Cardiac septum (tissue), 1 donor: Measurements from ENCODE around the gene TAS2R60. TPM values are rescaled to one million over a fixed set of nuclear protein-coding genes. Genes with fewer than 3 reads are reported as not detected.

Source experiments
- DNase-seq: peaks from one replicate; pipeline ENCODE4 v3.0.0-alpha.2; 2020; ENCODE audit warnings: low spot score
- intact Hi-C: fragments of 100-400 bp; cut with DNase I; formaldehyde crosslinking; loops from one replicate; pipeline ENCODE4 v1.14.0; 2022
- total RNA-seq: library from RNA; stranded (reverse); fragmentation: NEBNext Ultra II Directional; extraction: Animal tissue kit (Norgen Biotek cat#: 25700); gene quantifications from one replicate; pipeline ENCODE4 v1.2.1, GENCODE V29; 2021
- donor health status: DM: no; HTN: no; CAD: no.

TAS2R60 gene
- total RNA-seq, 1 donor from 2014 or later: not detected

- intact Hi-C loops: no loop called here
- no peak for DNase-seq
Measured at GRCh38 chr7:143492799-143493739, 49.8 kb downstream of the TAS2R60 start.

- DNase-seq: no peak
- intact Hi-C loops: no loop called here
Measured at GRCh38 chr7:143493751-143494150, 50.5 kb downstream of the TAS2R60 start.

Other genes starting within 250 kb of the TAS2R60 start
- gene TAS2R40, start 221.4 kb upstream of the TAS2R60 start, total RNA-seq: not detected
- gene GSTK1, start 180.0 kb upstream of the TAS2R60 start, total RNA-seq: 208 TPM
- 6.9 TPM for gene TMEM139, start 158.5 kb upstream of the TAS2R60 start, total RNA-seq
- 12.6 TPM for gene CASP2, start 155.1 kb upstream of the TAS2R60 start, total RNA-seq
- gene CLCN1, start 127.3 kb upstream of the TAS2R60 start, total RNA-seq: not detected
- gene FAM131B, start 80.7 kb upstream of the TAS2R60 start, total RNA-seq: 0.19 TPM
- 126 TPM for gene ZYX, start 62.1 kb upstream of the TAS2R60 start, total RNA-seq
- not detected for gene EPHA1, start 34.6 kb upstream of the TAS2R60 start, total RNA-seq
- not detected for gene TAS2R41, start 34.4 kb downstream of the TAS2R60 start, total RNA-seq
- gene CTAGE15, start 128.3 kb downstream of the TAS2R60 start, total RNA-seq: not detected
- gene TCAF2, start 177.5 kb downstream of the TAS2R60 start, total RNA-seq: 0.54 TPM